ACHN (cell line): ENCODE data around the gene UGGT2.
"Not testable (repeated sequence)": the region's sequence is repeated elsewhere in the genome, so short reads cannot be mapped to it uniquely, and the experiment has no call there.

ENCODE experiments used
- DNase-seq: peaks from one replicate; pipeline ENCODE4 v3.0.0-alpha.2; 2015
- in situ Hi-C: cut with HindIII; loops from 2 replicates; pipeline ENCODE4 v1.10.0; 2017; ENCODE audit warnings: low sequenced_read_pairs, low pct_ligation_motif_present, low pct_unique_long_range_greater_than_20kb

The UGGT2 gene

DNA sequence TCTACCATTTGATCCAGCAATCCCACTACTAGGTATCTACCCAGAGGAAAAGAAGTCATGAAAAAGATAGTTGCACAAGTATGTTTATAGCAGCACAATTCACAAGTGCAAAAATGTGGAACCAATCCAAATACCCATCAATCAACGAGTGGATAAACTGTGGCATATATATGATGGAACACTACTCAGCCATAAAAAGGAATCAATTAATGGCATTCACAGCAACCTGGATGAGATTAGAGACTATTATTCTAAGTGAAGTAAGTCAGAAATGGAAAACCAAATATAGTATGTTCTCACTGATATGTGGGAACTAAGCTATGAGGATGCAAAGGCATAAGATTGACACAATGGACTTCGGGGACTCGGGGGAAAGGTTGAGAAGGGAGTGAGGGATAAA, 1.3 kb downstream of the UGGT2 start:
- in situ Hi-C loops = not testable (repeated sequence)

DNA sequence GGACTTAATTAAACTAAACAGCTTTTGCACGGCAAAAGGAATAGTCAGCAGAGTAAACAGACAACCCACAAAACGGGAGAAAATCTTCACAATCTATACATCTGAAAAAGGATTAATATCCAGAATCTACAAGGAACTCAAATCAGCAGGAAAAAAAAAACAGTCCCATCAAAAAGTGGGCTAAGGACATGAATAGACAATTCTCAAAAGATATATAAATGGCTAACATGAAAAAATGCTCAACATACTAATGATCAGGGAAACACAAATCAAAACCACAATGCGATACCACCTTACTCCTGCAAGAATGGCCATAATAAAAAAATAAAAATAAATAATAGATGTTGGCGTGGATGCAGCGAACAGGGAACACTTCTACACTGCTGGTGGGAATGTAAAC, 1.7 kb downstream of the UGGT2 start:
- in situ Hi-C loops, DNase-seq: not testable (repeated sequence)

More for the DNA sequence above, 1.3 kb downstream of the UGGT2 start:
- DNase-seq = not testable (repeated sequence)

- DNase-seq, in situ Hi-C loops: not testable (repeated sequence)
These were observed 2.2 kb downstream of the UGGT2 start for GRCh38 chr13:96050955-96051354.

- in situ Hi-C loops, DNase-seq: not testable (repeated sequence)
These were observed 6.6 kb downstream of the UGGT2 start for GRCh38 chr13:96046449-96047126.

- in situ Hi-C loops = no loop called here
- no peak for DNase-seq
These were observed 9.0 kb downstream of the UGGT2 start for GRCh38 chr13:96044238-96044637.

GRCh38 chr13:96041326-96042110, 11.7 kb downstream of the UGGT2 start:
- DNase-seq = no peak
- in situ Hi-C loops = no loop called here

DNA sequence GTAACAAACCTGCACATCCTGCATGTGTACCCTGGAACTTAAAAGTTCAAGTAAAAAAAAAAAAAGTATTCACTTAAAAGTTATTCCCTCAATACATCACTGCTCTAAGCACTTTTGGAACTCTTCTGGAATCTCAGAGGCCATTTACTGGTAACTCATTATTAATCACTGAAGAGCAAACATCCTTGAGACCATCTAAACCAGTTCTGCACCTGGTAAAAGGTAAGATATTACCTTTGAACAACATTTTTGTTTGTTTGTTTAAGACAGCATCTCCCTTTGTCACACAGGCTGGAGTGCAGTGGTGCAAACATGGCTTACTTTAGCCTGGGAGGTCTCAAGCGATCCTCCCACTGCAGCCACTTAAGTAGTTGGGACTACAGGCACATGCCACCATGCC, 16.7 kb downstream of the UGGT2 start:
- in situ Hi-C loops = no loop called here
- no peak for DNase-seq

GRCh38 chr13:96034662-96035061, 18.5 kb downstream of the UGGT2 start:
- no peak for DNase-seq
- in situ Hi-C loops = no loop called here

DNA sequence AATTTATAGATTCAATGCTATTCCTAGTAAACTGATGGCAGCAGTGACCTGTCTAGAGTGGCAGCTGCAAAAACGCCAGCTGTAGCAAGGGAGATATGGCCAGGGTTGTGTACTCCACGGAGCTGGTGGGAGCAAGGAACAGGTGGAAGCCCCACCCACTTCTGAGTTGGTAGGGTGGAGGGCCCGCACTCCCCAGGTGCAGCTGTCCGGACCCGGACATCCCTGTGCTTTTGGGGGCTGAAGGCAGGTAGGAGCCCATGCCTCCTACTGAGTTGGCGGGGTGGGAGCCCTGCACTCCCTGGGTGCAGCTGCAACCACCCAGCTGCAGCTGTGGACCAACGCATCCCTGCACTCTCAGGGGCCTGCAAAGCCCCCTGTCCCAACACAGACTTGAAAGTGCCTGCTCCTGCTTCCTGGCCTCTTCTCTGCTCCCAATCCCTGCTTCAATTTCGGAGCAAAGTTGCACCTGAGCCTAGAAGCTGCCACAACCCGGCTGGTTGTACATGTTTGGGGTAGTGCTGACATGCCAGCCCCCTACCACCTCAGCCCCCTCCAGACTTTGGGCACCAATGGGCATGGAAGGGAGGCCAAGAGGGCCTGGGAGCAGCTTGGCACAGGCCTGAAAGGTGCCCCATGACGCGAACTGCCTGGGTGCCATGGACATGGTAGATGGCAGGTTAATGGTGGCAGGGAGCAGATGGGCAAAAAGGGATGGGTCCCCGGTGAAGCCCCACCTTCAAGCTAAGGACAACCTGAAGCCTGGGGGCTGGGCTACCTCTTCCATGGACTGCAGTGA, 19.8 kb downstream of the UGGT2 start:
- in situ Hi-C loops = no loop called here
- DNase-seq = no peak

DNA sequence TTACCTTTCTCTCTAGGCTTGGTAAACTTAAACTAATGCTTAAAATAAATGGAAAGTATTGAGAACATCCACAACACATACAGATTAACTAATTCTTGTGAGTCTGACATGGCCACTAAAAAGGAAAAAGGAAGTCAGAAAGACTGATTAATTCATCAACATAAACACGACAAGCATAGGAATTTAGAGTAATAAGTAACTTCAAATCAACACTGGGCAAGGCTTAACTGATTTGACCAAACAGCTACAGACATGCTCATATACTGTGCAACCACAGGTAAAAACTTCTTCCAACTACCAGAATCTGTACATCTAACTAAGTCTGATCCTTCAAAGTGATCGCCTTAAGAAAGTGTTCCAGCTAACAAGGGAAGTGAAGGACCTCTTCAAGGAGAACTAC, 20.5 kb downstream of the UGGT2 start:
- DNase-seq = no peak
- in situ Hi-C loops = no loop called here

GRCh38 chr13:96029002-96029401, 24.2 kb downstream of the UGGT2 start:
- DNase-seq = no peak
- in situ Hi-C loops = no loop called here

DNA sequence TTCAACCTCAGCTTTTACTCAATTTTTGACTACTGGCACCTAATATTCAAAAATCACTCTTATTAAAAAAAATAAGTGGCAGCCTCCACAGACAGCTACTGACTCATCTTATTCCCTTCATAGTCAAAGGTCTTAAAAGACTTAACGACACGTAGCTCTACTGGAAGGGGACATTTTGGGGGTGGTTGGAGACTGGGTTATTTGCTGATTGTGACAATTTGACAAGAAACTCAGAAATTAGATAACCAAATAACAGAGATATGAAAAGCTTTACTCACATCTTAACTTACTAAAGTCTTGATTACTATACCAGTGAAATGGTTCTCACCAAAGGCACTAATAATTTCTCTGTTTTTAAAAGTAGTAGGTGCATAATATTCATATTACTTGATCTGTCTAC, 25.7 kb downstream of the UGGT2 start:
- in situ Hi-C loops = no loop called here
- DNase-seq = no peak

DNA sequence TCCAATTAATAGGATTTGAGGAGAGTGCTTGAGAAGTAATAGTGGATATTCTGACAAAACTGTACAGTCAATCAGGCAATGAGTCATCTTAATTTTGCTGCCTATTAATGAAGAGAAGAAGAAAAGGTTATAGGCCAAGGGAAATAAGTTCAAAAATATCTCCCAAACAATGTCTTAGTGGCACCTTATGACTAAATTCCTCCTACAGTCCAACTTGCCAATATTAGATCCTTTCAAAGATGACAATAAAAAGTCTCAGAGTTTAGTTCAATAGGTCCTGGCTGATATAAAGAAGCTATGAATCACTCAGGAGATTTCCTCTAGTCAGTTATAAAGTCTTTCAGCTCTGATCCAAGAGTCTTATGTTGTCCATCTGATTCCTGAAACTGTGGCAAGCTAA, 27.9 kb downstream of the UGGT2 start:
- no peak for DNase-seq
- in situ Hi-C loops = no loop called here

- in situ Hi-C loops = no loop called here
These were observed 32.3 kb downstream of the UGGT2 start for GRCh38 chr13:96020931-96021330.

GRCh38 chr13:96020155-96020575, 33.0 kb downstream of the UGGT2 start:
- peak; percentile 67 for DNase-seq
- in situ Hi-C loops = no loop called here

More at GRCh38 chr13:96020931-96021330, 32.3 kb downstream of the UGGT2 start:
- DNase-seq = no peak

DNA sequence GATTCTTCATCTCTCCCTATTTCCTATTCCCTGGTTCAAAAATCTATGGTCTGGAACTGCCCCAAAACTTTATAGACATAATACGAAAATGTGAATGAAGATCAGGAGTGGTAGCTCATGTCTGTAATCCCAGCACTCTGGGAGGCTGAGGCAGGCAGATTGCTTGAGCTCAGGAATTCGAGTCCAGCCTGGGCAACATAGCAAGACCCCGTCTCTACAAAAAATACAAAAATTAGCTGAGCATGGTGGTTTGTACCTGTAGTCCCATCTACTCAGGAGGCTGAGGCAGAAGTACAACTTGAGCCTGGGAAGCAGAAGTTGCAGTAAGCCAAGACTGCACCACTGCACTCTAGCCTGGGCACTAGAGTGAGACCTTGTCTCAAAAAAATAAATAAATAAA, 35.1 kb downstream of the UGGT2 start:
- no peak for DNase-seq
- in situ Hi-C loops = no loop called here

GRCh38 chr13:96011291-96011872, 41.8 kb downstream of the UGGT2 start:
- in situ Hi-C loops = no loop called here
- DNase-seq = no peak

DNA sequence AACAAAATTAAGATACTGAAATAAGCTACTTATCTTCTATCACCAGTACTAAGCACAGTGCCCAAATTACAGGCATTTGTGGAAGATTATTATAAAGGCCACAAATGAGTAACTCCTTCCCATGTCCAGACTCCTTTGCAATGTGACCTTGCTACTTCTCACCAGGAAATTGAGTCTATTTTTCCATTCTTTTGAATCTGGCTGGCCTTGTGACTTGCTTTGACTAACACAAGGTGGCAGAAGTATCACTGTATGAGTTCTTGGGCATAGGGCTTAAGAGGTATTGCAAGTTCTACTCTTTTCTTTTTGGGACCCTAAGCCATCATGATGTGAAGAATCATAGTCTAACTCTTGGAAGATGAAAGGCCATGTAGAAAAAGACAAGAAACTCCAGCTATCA, 49.9 kb downstream of the UGGT2 start:
- DNase-seq = peak; percentile 7
- in situ Hi-C loops = no loop called here
